H1 (cell line): ENCODE data around the gene SBSN. TPM values are rescaled to one million over a fixed set of nuclear protein-coding genes. Genes with fewer than 3 reads are reported as not detected.

Experiments
- BACH1 ChIP-seq: IDR thresholded peaks from 2 replicates; pipeline ENCODE4 v1.6.1; 2012; ENCODE audit warnings: low read length, improper control_type of control experiment
- BRCA1 ChIP-seq: IDR thresholded peaks from 2 replicates; pipeline ENCODE4 v1.6.1; 2012; ENCODE audit warnings: low read depth, low read length, improper control_type of control experiment
- CTCF ChIP-seq, 3 experiments: IDR thresholded peaks; 1 replicate in 2 of 3; 2 replicates in 1 of 3; pipeline versions ENCODE4 v1.5.1 to v1.6.1; 2011; ENCODE audit warnings: low read length in 3 of 3, mild to moderate bottlenecking in 3 of 3, inconsistent platforms in 2 of 3, low read depth in 1 of 3, moderate library complexity in 1 of 3; ENCODE audit not compliant: insufficient read depth in 1 of 3; ENCODE audit errors: control extremely low read depth in 1 of 3
- E2F6 ChIP-seq: IDR thresholded peaks from 2 replicates; pipeline ENCODE4 v1.6.1; 2012; ENCODE audit warnings: inconsistent platforms
- FOSL1 ChIP-seq: IDR thresholded peaks from 2 replicates; pipeline ENCODE4 v1.6.1; 2011; ENCODE audit warnings: mild to moderate bottlenecking, low read depth, low read length, moderate library complexity; ENCODE audit not compliant: insufficient read depth
- PHF8 ChIP-seq: fragments of 200-600 bp; sonication (generic); conservative IDR thresholded peaks from 2 replicates; pipeline ENCODE4 v1.7.1; 2012; ENCODE audit warnings: low read depth, mild to moderate bottlenecking, inconsistent platforms, low read length, moderate library complexity
- POLR2AphosphoS5 ChIP-seq: IDR thresholded peaks from 2 replicates; pipeline ENCODE4 v1.6.1; 2011; ENCODE audit warnings: low read depth, low read length
- RNF2 ChIP-seq: fragments of 200-900, 300-1000 bp; sonication (generic); IDR thresholded peaks from 2 replicates; pipeline ENCODE4 v1.7.1; 2016; ENCODE audit warnings: borderline replicate concordance, low read depth, mild to moderate bottlenecking, antibody characterized with exemption, low read length; ENCODE audit not compliant: poor library complexity, severe bottlenecking; ENCODE audit errors: missing control alignments
- SP1 ChIP-seq: IDR thresholded peaks from 2 replicates; pipeline ENCODE4 v1.6.1; 2011; ENCODE audit warnings: low read depth, low read length
- SUZ12 ChIP-seq: fragments of 200-600 bp; sonication (generic); IDR thresholded peaks from 2 replicates; pipeline ENCODE4 v1.6.1; 2012; ENCODE audit warnings: mild to moderate bottlenecking, inconsistent platforms, low read length, moderate library complexity, mixed read lengths
- YY1 ChIP-seq: IDR thresholded peaks from 2 replicates; pipeline ENCODE4 v1.6.1; 2011; ENCODE audit warnings: low read depth, mild to moderate bottlenecking, low read length
- ZNF274 ChIP-seq: IDR thresholded peaks from 2 replicates; pipeline ENCODE4 v1.7.0; 2012; ENCODE audit warnings: low read length, borderline replicate concordance; ENCODE audit errors: extremely low read depth
- polyA plus RNA-seq, 7 experiments: library from polyadenylated mRNA; depleted of rRNA in 3 of 7; stranded (reverse) in 5 of 7; unstranded in 2 of 7; fragments of >200 nt in 5 of 7; fragments of 200-250 nt in 2 of 7; gene quantifications; 1 replicate in 5 of 7; 2 replicates in 1 of 7; 4 replicates in 1 of 7; pipeline versions ENCODE4 v1.2.1 to v1.2.3, GENCODE V29; 2011 to 2013; ENCODE audit warnings: missing spikeins in 2 of 7, mixed read lengths in 2 of 7
- total RNA-seq: library from RNA; stranded (reverse); fragmentation: NEBNext Ultra II Directional; extraction: Animal tissue kit (Norgen Biotek cat#: 25700); gene quantifications from 2 replicates; pipeline ENCODE4 v1.2.1, GENCODE V29; 2021

SBSN gene
- total and polyA plus RNA-seq, 2 of the 8 experiments (the other 6 are each of a cell fraction or from before 2014, with no cell fraction given), result not detected

- TF ChIP-seq FOSL1 (no peak), CTCF (IDR thresholded peaks at IDR 0.05; ENCODE audit: control extremely low read depth in 1 of 3, insufficient read depth in 1 of 3, low read depth in 1 of 3, low read length in 3 of 3) (no peak), BRCA1 (no peak), BACH1 (no peak), YY1 (no peak), RNF2 (no peak), ZNF274 (no peak), SUZ12 (no peak), SP1 (no peak), POLR2AphosphoS5 (no peak), E2F6 (no peak), PHF8 (no peak)
- TF ChIP-seq, all 59 proteins: peak for 0
These were observed 1.4 kb upstream of the SBSN start (continued) for GRCh38 chr19:35529241-35530218.
